HG03064 (cell line): ENCODE results near the gene DCTN2.
"Not testable (repeated sequence)": the region's sequence is repeated elsewhere in the genome, so short reads cannot be mapped to it uniquely, and the experiment has no call there.

Experiments
- ATAC-seq: cut with Tn5 transposase; IDR thresholded peaks from one replicate; pipeline ENCODE4 v1.9.1; 2021; ENCODE audit warnings: low read depth; ENCODE audit not compliant: unreplicated experiment

Gene DCTN2

GRCh38 chr12:57517718-57518117 lies 29.3 kb downstream of the DCTN2 start:
- not testable (repeated sequence) for ATAC-seq

DNA sequence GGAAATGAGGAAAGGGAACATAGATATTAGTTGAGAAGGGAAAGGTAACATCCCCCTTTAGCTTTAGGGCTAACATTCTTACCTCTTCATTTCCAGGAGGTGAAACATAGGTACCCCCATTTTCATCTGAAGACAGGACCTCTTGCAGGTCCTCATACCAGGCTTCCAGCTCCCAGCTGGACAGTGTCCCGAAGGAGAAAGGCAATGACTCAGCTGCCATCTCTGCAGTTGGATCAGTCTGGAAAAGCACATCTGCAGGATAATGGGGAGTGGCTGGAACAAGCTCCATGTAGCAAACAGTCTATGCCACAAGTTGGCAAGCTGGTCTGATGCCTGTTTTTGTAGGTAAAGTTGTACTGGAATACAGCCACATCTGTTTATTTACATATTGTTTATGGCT lies 29.8 kb downstream of the DCTN2 start:
- ATAC-seq = no peak

- no peak for ATAC-seq
Measured at GRCh38 chr12:57516617-57517153, 30.3 kb downstream of the DCTN2 start.

DNA sequence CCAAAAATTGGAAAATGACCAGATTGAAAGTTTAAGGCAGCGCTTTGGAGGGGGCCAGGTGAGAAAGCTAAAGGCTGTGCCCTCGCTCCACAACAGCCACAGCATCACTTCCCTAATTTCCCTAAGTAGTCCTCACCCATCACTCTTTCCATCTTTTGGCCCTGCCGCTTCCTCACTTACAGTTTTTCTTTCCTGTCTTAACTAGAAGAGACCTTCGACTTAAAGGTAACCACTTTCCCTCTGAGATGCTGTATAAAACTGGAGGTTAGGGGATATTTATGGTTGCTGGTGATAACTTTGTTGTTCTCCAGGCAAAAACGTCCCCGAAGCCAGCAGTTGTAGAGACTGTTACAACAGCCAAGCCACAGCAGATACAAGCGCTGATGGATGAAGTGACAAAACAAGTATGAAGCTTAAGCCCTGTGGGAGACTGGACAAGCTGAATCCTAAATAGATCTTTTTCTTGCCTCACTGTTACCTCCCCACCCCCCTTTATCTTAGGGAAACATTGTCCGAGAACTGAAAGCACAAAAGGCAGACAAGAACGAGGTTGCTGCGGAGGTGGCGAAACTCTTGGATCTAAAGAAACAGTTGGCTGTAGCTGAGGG lies 31.0 kb downstream of the DCTN2 start:
- ATAC-seq = no peak

DNA sequence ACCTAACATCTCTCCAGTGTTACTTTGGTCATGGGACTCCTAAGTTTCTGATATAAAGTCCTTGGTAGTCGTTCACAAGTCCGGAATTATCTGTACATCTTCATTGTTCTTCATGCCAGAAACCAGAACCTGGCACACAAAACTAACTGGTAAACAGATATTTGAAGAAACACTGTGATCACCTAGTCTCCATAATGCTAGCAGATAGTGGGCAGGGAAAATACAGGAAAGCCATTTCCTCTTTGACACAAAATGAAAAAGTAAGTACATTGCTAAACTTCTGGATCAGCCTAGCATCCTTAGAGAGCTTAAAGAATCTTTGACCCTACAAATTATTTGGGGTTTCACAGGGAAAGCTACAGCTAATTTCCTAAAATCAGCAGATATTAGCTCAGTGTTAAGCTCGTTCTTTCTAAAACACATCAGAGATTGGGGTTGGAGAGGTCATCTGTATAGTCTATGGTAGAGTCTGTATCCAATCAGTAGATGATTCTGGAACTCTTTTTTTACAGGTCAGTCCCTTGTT lies 31.5 kb downstream of the DCTN2 start:
- no peak for ATAC-seq

DNA sequence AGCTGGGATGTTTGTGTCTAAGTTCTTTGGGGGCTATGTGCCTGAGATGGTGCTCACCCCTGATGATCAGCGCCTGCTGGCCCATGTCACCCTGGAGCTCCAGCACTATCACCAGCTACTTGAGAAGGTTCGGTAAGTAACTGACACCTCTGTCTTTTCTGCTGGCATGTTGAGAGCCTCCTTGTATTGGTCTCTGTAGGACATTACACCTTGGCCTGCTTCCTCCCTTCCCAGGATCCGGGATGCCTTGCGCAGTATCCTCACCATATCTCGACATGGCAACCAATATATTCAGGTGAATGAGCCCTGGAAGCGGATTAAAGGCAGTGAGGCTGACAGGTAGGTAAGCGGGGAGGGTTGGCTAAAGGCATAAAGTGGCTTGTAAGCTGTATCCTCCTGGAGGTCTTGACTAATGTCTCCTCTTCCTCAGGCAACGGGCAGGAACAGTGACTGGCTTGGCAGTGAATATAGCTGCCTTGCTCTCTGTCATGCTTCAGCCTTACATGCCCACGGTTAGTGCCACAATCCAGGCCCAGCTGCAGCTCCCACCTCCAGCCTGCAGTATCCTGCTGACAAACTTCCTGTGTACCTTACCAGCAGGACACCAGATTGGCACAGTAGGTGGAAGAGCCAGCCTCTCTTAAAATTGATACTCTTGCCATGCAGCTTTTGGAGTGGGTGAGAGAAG lies 32.1 kb downstream of the DCTN2 start:
- no peak for ATAC-seq

- not testable (repeated sequence) for ATAC-seq
Measured at GRCh38 chr12:57514246-57514645, 32.7 kb downstream of the DCTN2 start.

- ATAC-seq = not testable (repeated sequence)
Measured at GRCh38 chr12:57513677-57514076, 33.3 kb downstream of the DCTN2 start.

- ATAC-seq = no peak
Measured at GRCh38 chr12:57513266-57513665, 33.7 kb downstream of the DCTN2 start.

- ATAC-seq = no peak
Measured at GRCh38 chr12:57512665-57513064, 34.3 kb downstream of the DCTN2 start.

GRCh38 chr12:57511588-57512325 lies 35.2 kb downstream of the DCTN2 start:
- ATAC-seq = no peak

- ATAC-seq = no peak
Measured at GRCh38 chr12:57511161-57511560, 35.8 kb downstream of the DCTN2 start.

DNA sequence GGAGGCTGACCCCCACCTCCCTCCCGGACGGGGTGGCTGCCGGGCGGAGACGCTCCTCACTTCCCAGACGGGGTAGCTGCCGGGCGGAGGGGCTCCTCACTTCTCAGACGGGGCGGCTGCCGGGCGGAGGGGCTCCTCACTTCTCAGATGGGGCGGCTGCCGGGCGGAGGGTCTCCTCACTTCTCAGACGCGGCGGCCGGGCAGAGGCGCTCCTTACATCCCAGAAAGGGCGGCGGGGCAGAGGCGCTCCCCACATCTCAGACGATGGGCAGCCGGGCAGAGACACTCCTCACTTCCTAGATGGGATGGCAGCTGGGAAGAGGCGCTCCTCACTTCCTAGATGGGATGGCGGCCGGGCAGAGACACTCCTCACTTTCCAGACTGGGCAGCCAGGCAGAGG lies 39.2 kb downstream of the DCTN2 start:
- not testable (repeated sequence) for ATAC-seq

DNA sequence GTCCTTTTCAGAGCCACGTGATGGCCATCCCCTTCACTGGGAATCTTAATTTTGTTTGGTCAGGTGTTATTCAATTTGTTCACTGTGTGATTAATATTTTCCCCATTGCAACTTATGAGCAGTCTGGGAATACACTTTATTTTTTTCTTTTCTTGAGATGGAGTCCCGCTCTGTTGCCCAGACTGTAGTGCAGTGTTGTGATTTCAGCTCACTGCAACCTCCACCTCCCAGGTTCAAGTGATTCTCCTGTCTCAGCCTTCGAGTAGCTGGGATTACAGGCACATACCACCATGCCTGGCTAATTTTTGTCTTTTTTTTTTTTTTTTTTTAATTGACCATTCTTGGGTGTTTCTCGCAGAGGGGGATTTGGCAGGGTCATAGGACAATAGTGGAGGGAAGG lies 40.5 kb downstream of the DCTN2 start:
- not testable (repeated sequence) for ATAC-seq

GRCh38 chr12:57502311-57502969 lies 44.6 kb downstream of the DCTN2 start:
- not testable (repeated sequence) for ATAC-seq

- ATAC-seq = no peak
Measured at GRCh38 chr12:57500213-57500612, 46.8 kb downstream of the DCTN2 start.

- no peak for ATAC-seq
Measured at GRCh38 chr12:57498571-57498970, 48.4 kb downstream of the DCTN2 start.

GRCh38 chr12:57498132-57498502 lies 48.9 kb downstream of the DCTN2 start:
- no peak for ATAC-seq

DNA sequence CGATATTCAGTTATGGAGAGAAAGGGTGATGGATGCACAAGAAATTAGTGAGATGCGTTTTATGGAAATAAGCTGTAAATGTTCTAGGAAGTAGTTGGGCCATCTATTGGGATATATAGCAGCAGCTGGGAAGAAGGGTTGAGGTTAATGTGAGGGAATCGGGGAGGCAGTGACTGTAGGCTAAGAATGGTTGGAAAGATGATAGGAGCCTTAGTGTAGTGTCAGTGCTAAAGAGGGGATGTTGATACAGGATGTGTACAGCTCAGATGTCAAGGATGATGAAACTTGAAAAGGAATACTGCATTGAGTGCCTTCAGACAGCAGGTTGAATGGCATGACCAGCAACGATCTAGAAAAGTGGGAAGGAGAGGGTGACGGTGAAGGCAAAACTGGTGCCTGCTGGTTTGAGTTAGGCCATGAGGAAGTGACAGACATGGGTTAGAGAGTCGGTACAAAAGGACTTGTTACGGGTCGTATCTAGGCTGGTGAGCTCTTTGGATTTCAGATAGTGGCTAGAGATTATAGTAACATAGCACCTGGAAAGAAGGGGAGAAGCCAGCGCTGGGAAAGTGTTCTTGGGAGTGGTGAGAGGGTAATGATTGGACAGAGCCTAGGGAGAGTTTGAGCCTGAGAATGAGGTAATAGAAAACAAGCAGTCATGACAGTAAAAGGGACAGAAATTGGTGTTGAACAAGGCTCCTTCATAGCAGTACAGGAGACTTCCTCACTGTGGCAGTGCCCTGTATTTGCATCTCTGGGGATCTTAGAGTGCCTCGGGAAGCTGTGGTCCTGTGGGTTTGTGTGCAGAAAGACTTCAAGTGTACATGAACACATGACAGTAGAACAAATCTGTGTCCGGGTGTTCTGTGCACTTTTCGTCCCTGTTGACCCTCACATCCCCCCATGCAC lies 49.5 kb downstream of the DCTN2 start:
- ATAC-seq = no peak

GRCh38 chr12:57496822-57497221 lies 50.2 kb downstream of the DCTN2 start:
- ATAC-seq = no peak
